ENCODE measurements around the gene GCGR.
A peak's percentile ranks its signal among the peaks of the same experiment; 100 is the strongest.

The GCGR gene

GRCh38 chr17:81811705-81812570 lies 8.0 kb downstream of the GCGR start:
- DNase-seq (ENCODE audit: low spot score): no peak

GRCh38 chr17:81812571-81813370 lies 8.8 kb downstream of the GCGR start:
- DNase-seq (ENCODE audit: low spot score): no peak

- DNase-seq (ENCODE audit: low spot score): no peak
These were observed 9.4 kb downstream of the GCGR start for GRCh38 chr17:81813371-81813684.

- DNase-seq (ENCODE audit: low spot score): no peak
These were observed 10.1 kb downstream of the GCGR start for GRCh38 chr17:81813861-81814683.

GRCh38 chr17:81814748-81815645 lies 11.0 kb downstream of the GCGR start:
- no peak for DNase-seq (ENCODE audit: low spot score)

- no peak for DNase-seq (ENCODE audit: low spot score)
These were observed 11.7 kb downstream of the GCGR start for GRCh38 chr17:81815646-81815986.

GRCh38 chr17:81817758-81818147 lies 13.8 kb downstream of the GCGR start:
- DNase-seq (ENCODE audit: low spot score): no peak

GRCh38 chr17:81819708-81820107 lies 15.8 kb downstream of the GCGR start:
- DNase-seq (ENCODE audit: low spot score): no peak

- DNase-seq (ENCODE audit: low spot score): no peak
These were observed 17.2 kb downstream of the GCGR start for GRCh38 chr17:81821147-81821546.

GRCh38 chr17:81821603-81822311 lies 17.8 kb downstream of the GCGR start:
- peak; percentile 85 for DNase-seq (ENCODE audit: low spot score)

GRCh38 chr17:81822312-81822637 lies 18.3 kb downstream of the GCGR start:
- no peak for DNase-seq (ENCODE audit: low spot score)

GRCh38 chr17:81822996-81823819 lies 19.3 kb downstream of the GCGR start:
- no peak for DNase-seq (ENCODE audit: low spot score)

GRCh38 chr17:81823820-81824550 lies 20.0 kb downstream of the GCGR start:
- DNase-seq (ENCODE audit: low spot score): no peak

- DNase-seq (ENCODE audit: low spot score): no peak
These were observed 20.6 kb downstream of the GCGR start for GRCh38 chr17:81824595-81824994.

GRCh38 chr17:81825841-81826466 lies 22.0 kb downstream of the GCGR start:
- DNase-seq (ENCODE audit: low spot score): no peak

GRCh38 chr17:81828656-81829055 lies 24.7 kb downstream of the GCGR start:
- no peak for DNase-seq (ENCODE audit: low spot score)

- no peak for DNase-seq (ENCODE audit: low spot score)
These were observed 25.9 kb downstream of the GCGR start for GRCh38 chr17:81829858-81830257.

- no peak for DNase-seq (ENCODE audit: low spot score)
These were observed 27.6 kb downstream of the GCGR start for GRCh38 chr17:81831563-81831956.

All from iPS-NIHi11 (cell line).